NCI-H226 (cell line): Measurements from ENCODE around the gene MACROD2.

Experiments used
- DNase-seq: peaks from one replicate; pipeline ENCODE4 v3.0.0-alpha.2; 2015

MACROD2 gene

DNA sequence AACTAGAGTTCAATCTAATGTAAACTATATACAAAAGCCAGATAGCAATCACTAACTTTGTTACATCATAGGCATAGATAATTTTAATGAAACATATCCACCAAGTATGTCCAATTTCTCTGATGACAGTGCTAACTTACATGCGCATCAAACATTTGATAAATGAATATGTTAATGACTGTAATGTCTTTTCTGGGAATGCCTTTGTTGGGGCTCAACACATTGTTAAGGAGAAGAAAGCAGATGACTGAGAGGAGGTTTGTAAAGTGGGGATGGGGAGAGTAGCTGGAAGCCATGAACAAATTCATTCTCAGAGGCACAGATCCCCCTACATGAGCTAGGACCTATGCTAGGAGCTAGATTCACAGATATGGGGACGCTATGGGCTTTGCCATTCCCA lies 1627.9 kb downstream of the MACROD2 start:
- DNase-seq, result no peak

DNA sequence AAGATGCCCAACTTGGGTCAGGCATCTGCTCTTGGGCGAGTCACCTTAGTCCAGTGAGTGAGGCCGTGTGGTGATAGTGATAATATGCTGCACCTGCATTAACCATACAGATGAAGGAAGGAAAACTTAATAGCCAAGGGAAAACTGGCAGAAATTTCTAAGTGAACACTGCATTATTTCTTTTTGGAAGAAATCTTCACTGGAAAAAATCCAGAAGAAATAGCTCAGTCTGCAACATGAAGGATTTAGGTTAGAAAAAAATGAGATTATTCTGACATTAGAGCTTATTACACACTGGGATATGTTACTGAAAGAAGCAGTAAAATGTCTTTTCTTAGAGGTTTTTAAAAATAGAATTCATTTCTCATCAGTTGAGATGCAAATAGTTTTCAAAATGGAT lies 1630.7 kb downstream of the MACROD2 start:
- DNase-seq, result no peak

DNA sequence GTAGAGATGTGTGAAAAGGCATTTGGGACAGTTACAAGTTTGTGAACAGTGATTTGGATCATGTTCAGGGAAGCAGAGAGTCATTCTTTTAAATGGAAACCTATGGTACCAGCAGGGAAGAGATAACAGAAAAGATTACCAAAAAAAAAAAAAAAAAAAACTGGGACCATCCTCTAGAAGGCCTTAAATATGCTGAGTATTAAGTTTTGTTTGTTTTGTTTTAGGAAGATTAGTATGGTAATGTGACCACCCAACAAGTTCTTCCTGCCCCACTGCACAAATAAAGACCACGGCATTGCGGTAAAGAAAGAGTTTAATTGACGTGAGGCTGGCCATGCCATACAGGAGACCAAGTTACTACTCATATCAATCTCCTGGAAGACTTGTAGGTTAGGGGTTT lies 1631.8 kb downstream of the MACROD2 start:
- no peak for DNase-seq

DNA sequence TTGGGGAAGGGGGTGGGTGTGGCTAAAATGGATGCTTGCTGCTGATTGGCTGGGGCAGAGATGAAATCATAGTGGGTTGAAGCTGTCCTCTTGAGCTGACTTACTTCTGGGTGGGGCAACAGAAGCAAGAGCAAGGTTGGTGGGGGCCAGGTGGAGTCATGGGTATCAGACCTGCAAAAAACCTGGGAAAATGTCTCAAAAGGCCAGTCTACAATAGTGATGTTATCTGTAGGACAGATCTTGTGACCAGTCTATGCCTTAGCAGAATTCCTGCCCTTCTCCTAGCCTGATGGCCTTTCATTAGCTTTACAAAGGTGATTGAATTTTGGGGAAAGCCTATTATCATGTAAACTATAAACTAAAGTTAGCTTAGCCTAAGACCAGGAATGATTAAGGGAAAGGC lies 1632.2 kb downstream of the MACROD2 start:
- no peak for DNase-seq

DNA sequence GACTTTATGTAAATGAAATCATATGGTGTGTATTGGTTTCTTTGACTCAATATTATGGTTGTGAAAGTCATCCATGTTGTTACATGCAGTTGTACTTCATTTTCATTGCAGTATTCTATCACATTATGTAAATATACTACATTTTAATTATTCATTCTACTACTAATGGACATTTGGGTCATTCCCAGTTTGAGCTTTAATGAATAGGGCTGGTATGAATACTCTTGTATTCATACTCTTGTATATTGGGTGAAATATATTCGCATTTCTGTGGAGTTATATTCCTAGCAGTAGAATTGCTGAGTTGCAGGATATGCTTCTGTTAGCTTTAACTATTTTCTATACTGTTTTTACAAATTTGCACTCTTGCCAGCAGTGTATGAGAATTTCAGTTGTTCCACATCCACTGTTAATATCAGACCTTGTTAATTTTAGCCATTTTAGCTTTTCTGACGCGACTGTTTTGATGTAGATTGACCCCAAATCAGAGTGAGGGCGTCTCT lies 1633.6 kb downstream of the MACROD2 start:
- no peak for DNase-seq

DNA sequence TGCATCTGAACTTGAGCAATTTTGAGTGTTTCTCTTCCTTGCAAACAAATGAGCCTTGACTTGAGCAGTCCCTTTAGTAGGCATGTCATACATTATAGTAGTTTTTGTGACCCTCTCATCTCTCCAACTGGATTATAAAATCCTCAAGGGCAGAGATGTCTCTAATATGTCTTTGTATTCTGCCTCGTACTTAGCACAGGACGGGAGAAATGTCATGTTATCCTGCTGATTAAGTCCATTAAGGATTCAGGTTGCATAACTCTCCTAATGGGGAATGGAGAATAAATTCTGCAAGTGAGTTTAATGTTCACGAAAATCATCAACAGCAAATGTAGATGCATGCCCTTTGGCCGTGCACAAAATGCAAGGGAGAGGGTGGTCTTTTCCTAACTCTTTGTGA lies 1635.0 kb downstream of the MACROD2 start:
- no peak for DNase-seq

DNA sequence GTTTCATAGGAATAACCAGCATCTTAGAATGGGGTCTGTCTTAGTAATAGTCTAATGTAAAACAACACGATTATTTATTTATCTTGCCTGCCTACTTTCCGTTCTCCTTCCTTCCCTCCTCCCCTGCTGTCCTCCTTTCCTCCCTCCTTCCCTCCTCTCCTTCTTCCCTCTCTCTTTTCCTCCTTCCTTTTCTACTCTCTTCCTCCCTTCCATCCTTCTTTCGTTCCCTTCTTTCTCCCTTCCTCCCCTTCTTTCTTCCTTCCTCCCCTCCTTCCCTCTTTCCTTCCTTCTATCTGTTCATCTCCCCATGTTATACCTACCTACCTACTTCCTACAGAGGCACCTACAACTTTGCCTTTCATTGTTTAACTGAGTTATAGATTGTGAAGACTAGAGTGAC lies 1637.4 kb downstream of the MACROD2 start:
- no peak for DNase-seq

DNA sequence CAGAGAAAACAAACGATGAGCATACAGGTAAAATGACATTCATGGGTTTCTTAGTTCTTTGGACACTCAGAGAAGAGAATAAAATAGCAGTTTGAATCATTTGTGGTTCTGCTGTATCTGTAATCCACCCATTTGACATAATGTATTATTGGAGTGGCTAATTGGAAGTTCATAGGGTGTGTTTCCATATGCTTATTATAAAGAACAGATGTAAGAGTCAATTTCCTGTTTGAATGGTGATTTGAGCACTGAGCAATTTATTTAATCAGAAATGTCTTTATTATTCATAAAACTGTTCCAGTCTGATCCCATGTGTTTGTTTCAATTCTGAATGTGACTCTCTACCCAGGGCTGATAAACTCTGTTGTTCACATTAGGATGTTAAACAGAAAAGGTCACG lies 1638.8 kb downstream of the MACROD2 start:
- DNase-seq, result no peak

DNA sequence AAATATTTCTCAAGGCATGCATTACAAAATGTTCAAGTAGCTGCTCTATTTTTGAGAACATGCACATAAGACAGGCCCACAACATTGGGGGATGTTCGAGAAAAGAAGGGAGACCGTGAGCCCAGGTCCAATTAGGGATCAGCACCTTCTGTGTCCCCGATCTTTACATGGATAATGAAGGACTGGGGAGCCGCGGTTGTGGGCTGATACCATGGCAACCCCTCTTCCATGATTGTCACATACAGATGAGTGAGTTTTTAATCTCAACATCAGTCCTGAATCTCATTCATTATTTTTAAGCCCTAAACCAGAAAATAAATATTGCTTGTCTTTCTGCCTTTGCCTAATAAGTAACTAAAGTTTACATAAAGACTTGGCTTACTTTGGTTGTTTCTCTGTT lies 1642.2 kb downstream of the MACROD2 start:
- no peak for DNase-seq

DNA sequence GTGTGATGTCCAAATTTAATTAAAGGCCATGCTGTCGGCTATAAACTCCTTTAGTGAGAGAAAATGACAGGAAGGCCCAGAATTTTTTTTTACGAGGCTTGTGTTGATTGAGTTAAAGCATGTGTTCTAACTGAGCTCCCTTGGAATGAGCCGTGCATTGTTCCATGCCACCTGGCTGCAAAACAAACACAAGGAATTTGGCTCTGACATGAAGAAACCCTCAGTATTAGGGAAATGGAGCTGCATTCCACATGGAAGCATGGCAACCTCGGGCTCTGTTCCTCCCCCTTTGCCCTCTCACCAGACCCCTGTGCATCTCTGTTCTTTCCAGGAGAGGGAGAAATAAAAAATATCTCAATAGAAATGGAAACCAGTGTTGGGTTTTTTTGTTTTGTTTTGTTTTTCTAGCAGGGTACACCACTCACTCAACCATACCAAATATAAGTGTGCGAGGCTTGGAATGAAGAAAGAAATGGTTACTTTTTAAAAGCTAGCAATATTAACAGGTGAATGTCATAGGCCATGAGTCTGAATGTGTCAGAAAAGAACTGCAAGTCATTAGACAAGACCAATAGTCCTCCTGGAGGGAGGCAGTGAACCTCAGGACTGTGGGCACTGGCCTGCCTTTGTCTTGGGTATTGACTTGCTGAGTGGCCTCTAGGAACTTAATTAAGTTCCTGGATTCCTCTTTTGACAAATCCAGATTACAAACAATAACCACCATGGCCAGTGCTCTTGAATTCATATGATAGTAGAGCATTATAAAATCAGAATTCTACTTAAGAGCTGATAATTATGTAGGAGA lies 1642.8 kb downstream of the MACROD2 start:
- no peak for DNase-seq

DNA sequence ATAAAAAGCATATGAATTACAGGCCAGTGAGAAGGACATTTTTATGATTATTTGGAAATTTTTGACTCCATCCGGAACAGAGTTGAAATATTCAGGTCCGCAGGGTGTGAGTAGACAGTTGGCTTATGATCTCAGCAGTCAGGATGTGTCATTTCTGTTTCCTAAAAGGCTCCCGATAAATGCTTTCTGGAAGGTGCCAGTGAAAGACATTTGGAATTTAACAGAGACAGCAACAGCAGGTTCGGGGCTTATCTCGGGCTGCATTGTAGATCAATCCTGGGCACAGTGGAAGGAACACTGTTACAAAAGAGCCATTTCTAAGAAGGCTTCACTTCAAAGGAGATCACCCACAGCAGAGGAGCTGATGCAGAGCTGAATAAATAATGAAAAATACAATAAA lies 1643.5 kb downstream of the MACROD2 start:
- no peak for DNase-seq

DNA sequence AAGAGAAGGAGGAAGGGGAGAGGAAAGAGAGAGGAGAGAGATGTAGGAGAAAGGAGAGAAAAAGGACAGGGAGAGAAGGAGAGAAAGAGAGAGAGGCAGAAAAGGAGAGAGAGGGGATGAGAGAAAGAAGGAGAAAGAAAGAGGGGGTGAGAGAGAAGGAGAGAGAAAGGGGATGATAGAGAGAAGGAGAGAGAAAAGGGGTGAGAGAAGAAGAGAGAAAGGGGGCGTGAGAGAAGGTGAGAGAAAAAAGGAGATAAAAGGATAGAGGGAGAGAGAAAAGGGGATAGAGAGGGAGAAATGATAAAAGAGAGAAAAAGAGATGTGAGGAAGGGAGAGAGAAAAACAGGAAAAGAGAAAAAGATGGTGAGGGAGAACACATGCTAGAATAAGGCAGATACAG lies 1644.5 kb downstream of the MACROD2 start:
- no peak for DNase-seq

DNA sequence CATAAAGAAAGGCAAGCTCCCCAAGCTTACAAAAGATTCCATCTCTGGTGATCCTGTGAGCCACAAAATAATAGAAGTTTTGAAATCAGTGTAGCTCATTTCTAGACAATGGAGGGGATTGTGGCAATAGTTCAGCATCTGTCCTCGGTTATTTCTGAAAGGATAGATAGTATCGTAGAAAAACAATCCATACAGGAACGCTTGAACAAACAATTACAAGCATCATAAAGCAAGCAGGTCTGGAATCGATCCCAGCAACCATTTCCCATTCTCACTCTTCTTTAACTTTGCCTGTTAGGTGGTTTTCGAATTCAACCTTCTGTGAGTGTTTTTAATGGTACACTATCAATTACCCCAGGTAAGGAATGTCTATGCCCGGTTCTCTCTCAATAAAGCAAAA lies 1646.8 kb downstream of the MACROD2 start:
- DNase-seq, result no peak

DNA sequence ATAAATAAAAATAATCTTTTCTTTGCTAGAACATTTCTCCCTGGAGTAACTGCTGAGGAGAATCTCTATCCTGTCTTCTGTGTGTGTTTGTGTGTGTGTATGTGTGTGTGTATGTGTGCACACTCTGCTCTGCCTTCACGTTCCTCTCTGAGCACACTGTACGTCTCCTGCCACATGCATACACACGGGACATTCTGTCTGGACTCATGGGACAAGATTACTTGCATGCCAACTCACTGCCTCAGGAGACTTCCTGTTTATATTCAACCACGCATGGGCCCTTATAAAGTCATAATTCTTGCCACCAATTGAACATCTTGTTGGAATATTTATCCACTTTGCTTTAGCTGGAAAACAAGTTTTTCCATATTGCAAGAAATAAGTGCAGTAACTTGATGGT lies 1647.4 kb downstream of the MACROD2 start:
- no peak for DNase-seq

DNA sequence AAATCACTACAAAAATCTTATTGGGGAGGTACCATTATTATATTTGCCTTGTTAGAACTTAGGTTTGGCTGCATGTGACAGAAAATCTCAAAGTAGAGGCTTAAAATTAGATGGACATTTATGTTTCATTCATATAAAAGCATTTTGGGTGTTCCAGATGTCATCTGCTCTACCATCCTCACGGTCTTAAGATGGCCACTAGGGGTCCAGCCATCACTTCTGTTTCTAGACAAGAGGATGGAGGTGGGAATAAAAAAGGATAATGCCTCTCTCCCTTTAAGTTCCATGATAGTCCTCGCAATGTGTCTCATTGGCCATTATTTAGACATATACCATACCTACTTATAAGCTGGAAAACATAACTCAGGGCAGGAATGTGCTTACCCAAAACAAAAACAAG lies 1648.4 kb downstream of the MACROD2 start:
- no peak for DNase-seq

DNA sequence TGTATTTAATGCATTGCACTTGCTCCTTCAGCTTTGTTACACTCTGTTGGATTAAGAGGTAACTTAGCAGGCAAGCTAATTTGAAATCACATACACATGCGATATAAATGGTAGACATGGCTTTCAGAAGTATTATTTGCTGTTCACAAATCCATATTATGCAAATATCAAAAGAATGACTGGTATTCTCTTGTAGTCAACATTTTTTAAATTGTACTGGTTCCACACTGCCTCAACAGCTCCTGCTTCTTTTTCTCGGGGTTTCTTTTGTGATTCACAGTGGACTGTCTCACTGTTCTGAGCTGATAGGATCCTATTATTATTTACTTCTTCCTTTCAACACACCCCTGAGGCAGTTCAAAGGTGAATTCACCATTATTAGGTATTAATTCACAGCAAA lies 1650.5 kb downstream of the MACROD2 start:
- no peak for DNase-seq

DNA sequence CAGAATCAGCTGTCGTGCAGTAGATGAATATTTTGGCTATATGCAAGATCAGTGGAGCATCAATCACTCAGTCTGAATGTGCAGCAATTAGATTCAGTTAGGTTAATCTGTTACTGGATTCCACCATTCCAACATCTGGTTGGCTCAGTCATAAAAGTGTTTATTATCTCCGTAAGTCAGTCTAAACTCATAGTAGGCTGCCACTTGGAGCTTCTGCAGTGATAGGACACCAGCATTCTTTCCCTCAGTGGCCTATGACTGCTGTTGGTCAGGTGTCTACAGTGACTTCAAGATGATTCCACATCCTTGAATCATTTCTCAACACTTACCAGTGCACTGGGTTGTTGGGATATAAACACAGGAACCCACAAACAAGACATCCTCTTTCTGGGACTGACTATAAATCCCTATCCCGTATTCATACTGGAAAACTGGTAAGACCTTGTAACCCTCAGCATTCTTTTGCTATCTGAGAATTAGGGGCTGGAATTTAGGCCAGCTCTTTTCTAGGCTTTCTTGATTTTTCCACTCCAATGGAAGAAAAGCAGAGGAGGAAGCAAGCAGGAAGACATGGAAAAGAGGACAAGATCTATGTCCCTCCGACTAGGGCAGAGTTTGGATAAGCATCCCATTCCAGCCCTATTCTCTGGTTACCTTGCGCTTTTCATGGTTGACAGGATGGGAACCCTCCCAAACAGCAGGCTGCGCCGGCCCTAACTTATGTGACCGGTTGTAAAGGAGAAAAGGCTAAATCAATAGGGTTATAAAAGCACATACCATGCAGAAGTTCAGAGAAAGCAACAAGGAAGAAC lies 1658.3 kb downstream of the MACROD2 start:
- no peak for DNase-seq

DNA sequence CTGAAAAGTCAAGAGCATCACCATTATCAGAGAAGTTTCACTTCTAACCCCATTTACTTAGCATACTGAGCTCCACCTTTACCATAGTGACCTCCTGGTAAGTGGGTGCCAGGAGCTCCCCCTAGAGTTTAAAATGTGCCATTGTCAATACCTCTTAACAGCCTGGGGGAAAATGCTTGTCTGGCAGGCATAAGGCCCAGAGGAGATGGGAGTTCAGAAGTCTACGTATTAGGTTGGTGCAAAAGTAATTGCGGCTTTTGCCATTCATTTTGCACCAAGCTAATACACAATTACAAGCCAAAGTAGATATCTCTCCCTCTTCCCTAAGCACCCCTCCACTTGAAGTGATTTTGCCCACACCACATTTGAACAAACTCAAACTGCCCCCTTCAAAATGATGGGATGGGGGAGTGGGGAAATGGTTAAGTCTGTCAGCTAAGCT lies 1658.9 kb downstream of the MACROD2 start:
- DNase-seq, result peak; percentile 34

DNA sequence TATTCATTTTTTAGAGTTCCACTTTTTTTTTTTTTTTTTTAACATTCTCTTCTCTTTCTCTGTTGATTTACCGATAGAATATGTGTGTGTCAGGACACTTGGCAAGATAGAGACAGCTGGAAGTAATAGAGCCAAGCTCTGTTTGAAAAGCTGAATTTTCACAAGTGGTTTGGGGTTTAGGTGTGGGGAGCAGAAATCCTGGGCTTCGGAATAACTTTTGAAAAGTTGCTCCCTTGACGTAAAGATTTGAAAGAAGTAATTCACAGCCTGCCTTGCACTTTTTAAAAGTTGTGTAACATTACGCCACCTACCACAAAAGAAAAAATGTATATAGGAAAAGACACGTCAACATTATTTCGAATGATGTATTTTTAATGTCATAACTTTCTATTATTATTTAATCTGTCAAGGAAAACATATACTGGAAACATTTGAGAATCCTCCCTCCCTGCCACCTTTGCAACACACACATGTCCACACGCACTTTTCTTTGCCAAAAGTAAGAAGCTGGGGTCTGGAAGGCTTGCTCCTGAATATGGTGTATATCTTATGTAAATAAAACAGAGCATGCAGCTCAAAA lies 1660.1 kb downstream of the MACROD2 start:
- DNase-seq, result no peak

DNA sequence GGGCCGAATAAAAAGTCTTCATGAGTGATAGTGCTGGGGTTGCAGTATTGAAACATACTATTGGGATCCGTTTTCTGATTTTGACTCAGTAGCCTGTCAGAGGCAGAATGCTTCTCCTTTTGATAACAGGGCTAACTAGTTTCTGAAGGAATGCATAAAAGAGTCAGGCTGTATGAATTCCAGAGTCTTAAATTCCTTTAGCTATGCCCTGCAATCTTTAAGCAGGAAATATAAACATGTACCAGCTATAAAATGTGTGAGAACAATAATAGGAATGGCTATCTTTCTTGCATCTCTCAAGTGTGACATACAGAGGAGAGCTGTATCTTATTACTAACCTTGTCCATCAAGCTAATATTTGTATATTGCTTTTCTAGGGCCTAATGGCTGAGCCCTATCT lies 1660.8 kb downstream of the MACROD2 start:
- no peak for DNase-seq

DNA sequence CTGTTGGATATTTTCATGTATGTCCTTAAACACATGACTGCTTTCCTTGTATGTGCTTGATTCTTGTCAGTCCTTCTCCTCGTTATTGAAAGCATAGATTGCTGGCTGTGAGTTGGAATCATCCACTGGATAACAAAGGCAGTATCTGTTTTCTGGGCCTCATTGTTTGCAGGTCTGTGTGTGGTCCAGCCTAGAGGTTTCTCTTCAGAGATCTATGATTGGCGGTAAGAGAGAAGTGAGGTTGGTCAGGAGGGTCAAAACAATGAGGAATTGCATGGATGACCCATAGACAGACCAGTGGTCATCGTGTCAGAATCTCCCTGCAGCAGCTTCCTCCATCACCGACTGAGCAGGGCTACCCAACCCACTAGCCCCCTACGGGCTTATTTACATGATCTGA lies 1663.0 kb downstream of the MACROD2 start:
- DNase-seq, result no peak

DNA sequence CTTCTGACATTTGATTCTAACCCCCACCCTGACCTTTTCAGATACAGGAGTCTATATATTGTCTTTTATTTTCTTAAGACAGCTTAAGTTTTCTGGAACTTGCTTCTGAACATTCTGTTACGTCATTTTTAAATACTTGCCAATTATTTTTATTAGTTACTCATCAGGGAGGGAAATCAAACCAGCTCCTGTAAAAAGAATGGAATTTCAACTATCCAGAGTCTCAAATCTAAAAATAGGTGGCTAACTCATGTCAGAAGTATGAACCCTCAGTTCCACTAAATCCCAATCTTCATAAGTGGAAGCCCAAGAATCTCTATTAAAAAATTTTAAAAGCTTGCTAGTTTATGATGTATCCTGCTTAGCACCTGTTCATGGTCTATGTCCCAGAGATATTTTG lies 1677.9 kb downstream of the MACROD2 start:
- DNase-seq, result peak; percentile 39

DNA sequence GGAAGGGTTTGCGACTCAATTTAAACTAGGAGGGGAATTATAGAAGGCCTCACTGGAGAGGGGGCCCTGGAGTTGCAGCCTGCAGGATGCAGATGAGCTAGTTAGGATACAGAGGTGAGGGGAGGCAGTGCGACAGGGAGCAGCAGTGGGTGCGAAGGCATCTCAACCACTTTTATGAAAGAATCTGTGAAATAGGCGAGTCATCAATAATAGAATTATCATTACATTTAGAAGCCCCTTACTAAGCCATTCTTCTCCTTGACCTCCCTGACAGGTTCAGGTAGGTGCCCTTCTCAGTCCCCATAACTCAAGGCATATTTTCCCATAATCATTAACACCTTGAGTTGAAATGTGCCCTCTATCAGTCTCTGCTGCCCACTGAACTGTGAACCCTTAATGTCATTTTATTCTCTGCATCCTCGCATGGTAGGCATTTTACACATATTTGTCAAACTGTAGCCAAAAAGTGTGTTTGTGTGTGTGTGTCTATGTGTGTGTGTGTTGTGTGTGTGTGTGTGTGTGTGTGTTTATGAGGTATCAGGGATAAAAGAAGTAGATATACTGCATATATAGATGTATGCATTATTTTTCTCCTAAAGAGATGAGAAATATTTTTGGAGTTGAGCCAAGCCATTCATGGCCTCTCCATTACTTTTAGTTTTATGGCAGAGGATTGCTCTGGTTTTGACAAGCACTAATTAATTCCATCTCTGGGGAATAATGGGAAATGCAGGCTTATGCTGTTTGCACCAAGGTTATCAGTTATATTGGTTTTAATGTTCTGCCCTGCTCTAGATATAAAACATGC lies 1679.1 kb downstream of the MACROD2 start:
- DNase-seq, result no peak
